Neural progenitor cell (in vitro differentiated cells): ENCODE data around the gene THAP2. TPM values are rescaled to one million over a fixed set of nuclear protein-coding genes. Genes with fewer than 3 reads are reported as not detected.

Source experiments
- DNase-seq: peaks from one replicate; pipeline ENCODE4 v3.0.0-alpha.2; 2016; ENCODE audit warnings: low spot score
- H2AFZ ChIP-seq: fragments of 200-600 bp; sonication (generic); replicated peaks from 2 replicates; pipeline ENCODE4 v1.6.1; 2016; ENCODE audit warnings: antibody characterized with exemption
- H3F3A ChIP-seq: fragments of 200-600 bp; sonication (generic); 2 replicates; pipeline ENCODE4 v1.6.1; 2016; ENCODE audit warnings: antibody characterized with exemption, low read depth
- H3K27ac ChIP-seq: fragments of 200-600 bp; sonication (generic); 2 replicates; pipeline ENCODE4 v1.5.1; 2016; ENCODE audit warnings: mild to moderate bottlenecking
- H3K27me3 ChIP-seq: fragments of 200-600 bp; sonication (generic); 2 replicates; pipeline ENCODE4 v1.6.1; 2016; ENCODE audit warnings: mild to moderate bottlenecking, moderate library complexity
- H3K36me3 ChIP-seq: fragments of 200-600 bp; sonication (generic); 2 replicates; pipeline ENCODE4 v1.5.1; 2016
- H3K4me1 ChIP-seq: fragments of 200-600 bp; sonication (generic); 2 replicates; pipeline ENCODE4 v1.6.1; 2016; ENCODE audit warnings: mixed run types
- H3K4me2 ChIP-seq: fragments of 200-600 bp; sonication (generic); 2 replicates; pipeline ENCODE4 v1.6.1; 2016
- H3K4me3 ChIP-seq: fragments of 200-600 bp; sonication (generic); 2 replicates; pipeline ENCODE4 v1.5.1; 2016
- H3K79me2 ChIP-seq: fragments of 200-600 bp; sonication (generic); 2 replicates; pipeline ENCODE4 v1.6.1; 2016; ENCODE audit warnings: low read depth
- H3K9ac ChIP-seq: fragments of 200-600 bp; sonication (generic); 2 replicates; pipeline ENCODE4 v1.6.1; 2016
- H3K9me3 ChIP-seq: fragments of 200-600 bp; sonication (generic); 2 replicates; pipeline ENCODE4 v1.5.1; 2016; ENCODE audit warnings: low read depth
- H4K20me1 ChIP-seq: fragments of 200-600 bp; sonication (generic); 2 replicates; pipeline ENCODE4 v1.6.1; 2016; ENCODE audit warnings: low read depth
- H3K27ac Mint-ChIP-seq: 3 replicates; pipeline ENCODE4 v1.8.0; 2021; ENCODE audit warnings: mixed read lengths
- H3K27me3 Mint-ChIP-seq: 2 replicates; pipeline ENCODE4 v1.8.0; 2022; ENCODE audit warnings: low read depth, mild to moderate bottlenecking, inconsistent platforms, moderate library complexity, mixed read lengths; ENCODE audit not compliant: insufficient read depth
- H3K36me3 Mint-ChIP-seq: 3 replicates; pipeline ENCODE4 v1.8.0; 2021; ENCODE audit warnings: mixed read lengths
- H3K4me1 Mint-ChIP-seq: 3 replicates; pipeline ENCODE4 v1.8.0; 2021; ENCODE audit warnings: mixed read lengths
- H3K4me3 Mint-ChIP-seq: 3 replicates; pipeline ENCODE4 v1.8.0; 2021; ENCODE audit warnings: mild to moderate bottlenecking, moderate library complexity, mixed read lengths
- H3K9me3 Mint-ChIP-seq: 3 replicates; pipeline ENCODE4 v1.8.0; 2020; ENCODE audit warnings: mixed read lengths
- EZH2 ChIP-seq: fragments of 200-600 bp; sonication (generic); IDR thresholded peaks from 2 replicates; pipeline ENCODE4 v1.6.1; 2017; ENCODE audit warnings: antibody characterized with exemption, mild to moderate bottlenecking, moderate library complexity
- EZH2phosphoT487 ChIP-seq: fragments of 200-600 bp; sonication (generic); IDR thresholded peaks from 2 replicates; pipeline ENCODE4 v1.6.1; 2017; ENCODE audit warnings: antibody characterized with exemption
- total RNA-seq: library from RNA; depleted of rRNA; stranded (reverse); fragments of >200 nt; gene quantifications from 2 replicates; pipeline ENCODE4 v1.2.3, GENCODE V29; 2015; ENCODE audit warnings: low replicate concordance
- TF ChIP-seq, protein P1 (sequence below): fragments of 200-600 bp; sonication (generic); IDR thresholded peaks from 2 replicates; pipeline ENCODE4 v1.5.1; 2017; ENCODE audit warnings: antibody characterized with exemption, mild to moderate bottlenecking

Gene THAP2
- total RNA-seq, 1 donor from 2014 or later, result 37.3 TPM

GRCh38 chr12:71652656-71653055, 11.4 kb upstream of the THAP2 start:
- no peak for DNase-seq
- no peak overlapping the region for H3K4me3 Mint-ChIP-seq
- Histone ChIP-seq H3K36me3 (peaks cover 40% of the 10 kb centered on the region), H3K27me3 (no peaks in the 10 kb centered on the region), H3K4me3 (no peak overlapping the region), H3K27ac (no peak overlapping the region), H3F3A (no peaks in the 10 kb centered on the region), H3K79me2 (peaks cover 90% of the 10 kb centered on the region), H3K9ac (no peak overlapping the region), H3K4me1 (no peaks in the 10 kb centered on the region), H3K4me2 (no peak overlapping the region), H4K20me1 (no peaks in the 10 kb centered on the region), H3K9me3 (peaks cover 4% of the 10 kb centered on the region), H2AFZ (no peak overlapping the region)
- peaks cover 42% of the 10 kb centered on the region for H3K36me3 Mint-ChIP-seq
- H3K4me1 Mint-ChIP-seq, result peaks cover 3% of the 10 kb centered on the region
- TF ChIP-seq EZH2phosphoT487 (no peak), EZH2 (no peak)
- TF ChIP-seq, protein P1, sequence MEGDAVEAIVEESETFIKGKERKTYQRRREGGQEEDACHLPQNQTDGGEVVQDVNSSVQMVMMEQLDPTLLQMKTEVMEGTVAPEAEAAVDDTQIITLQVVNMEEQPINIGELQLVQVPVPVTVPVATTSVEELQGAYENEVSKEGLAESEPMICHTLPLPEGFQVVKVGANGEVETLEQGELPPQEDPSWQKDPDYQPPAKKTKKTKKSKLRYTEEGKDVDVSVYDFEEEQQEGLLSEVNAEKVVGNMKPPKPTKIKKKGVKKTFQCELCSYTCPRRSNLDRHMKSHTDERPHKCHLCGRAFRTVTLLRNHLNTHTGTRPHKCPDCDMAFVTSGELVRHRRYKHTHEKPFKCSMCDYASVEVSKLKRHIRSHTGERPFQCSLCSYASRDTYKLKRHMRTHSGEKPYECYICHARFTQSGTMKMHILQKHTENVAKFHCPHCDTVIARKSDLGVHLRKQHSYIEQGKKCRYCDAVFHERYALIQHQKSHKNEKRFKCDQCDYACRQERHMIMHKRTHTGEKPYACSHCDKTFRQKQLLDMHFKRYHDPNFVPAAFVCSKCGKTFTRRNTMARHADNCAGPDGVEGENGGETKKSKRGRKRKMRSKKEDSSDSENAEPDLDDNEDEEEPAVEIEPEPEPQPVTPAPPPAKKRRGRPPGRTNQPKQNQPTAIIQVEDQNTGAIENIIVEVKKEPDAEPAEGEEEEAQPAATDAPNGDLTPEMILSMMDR, result no peak
- H3K9me3 Mint-ChIP-seq, result peaks cover 19% of the 10 kb centered on the region
- no peak overlapping the region for H3K27ac Mint-ChIP-seq
- no peaks in the 10 kb centered on the region for H3K27me3 Mint-ChIP-seq

DNA sequence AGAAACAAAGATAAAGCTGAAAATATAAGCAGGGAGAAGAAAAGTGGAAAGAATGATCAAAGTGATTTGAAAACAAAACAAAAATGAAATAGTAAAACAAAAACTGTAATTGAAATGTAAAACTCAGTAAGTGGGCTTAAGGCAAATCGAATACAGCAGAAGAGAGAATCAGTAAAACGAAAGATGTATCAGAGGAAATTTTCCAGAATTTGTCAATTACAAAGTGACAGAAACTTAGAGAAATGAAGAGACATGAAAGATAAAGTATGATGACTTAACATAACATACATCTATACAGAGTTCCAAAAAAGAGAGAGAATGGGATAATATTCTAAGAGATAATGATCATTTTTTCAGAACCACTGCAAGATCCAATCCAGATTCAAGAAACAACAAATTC, 11.0 kb upstream of the THAP2 start:
- Histone ChIP-seq H3K9ac (no peak overlapping the region), H3K4me2 (no peak overlapping the region), H3K27ac (no peak overlapping the region), H3K4me3 (no peak overlapping the region), H3K4me1 (no peaks in the 10 kb centered on the region), H3K9me3 (peaks cover 4% of the 10 kb centered on the region), H3K36me3 (peaks cover 40% of the 10 kb centered on the region), H3F3A (no peaks in the 10 kb centered on the region), H3K27me3 (no peaks in the 10 kb centered on the region), H4K20me1 (no peaks in the 10 kb centered on the region), H3K79me2 (peaks cover 88% of the 10 kb centered on the region), H2AFZ (no peak overlapping the region)
- TF ChIP-seq EZH2phosphoT487, result no peak
- TF ChIP-seq EZH2, result no peak
- TF ChIP-seq, protein P1, result no peak
- Mint-ChIP-seq H3K27me3 (no peaks in the 10 kb centered on the region), H3K4me3 (no peak overlapping the region), H3K4me1 (peaks cover 3% of the 10 kb centered on the region), H3K27ac (no peak overlapping the region), H3K9me3 (peaks cover 19% of the 10 kb centered on the region), H3K36me3 (peaks cover 44% of the 10 kb centered on the region)
- DNase-seq, result no peak

DNA sequence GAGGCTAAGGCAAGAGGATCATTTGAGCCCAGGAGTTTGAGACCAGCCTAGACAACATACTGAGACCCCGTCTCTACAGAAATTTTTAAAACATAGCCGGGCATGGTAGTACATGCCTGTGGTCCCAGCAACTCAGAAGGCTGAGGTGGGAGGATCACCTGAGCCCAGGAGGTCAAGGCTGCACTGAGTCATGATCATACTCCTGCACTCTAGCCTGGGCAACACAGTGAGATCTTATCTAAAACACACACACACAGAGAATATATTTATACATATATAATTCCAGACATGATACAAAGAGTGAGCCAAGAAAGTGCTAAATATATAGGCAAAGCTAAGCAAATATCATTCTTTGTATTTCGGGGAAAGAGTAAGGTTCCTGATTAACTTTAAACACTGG, 9.9 kb upstream of the THAP2 start:
- H3K36me3 ChIP-seq, result peaks cover 46% of the 10 kb centered on the region
- Mint-ChIP-seq H3K9me3 (peaks cover 19% of the 10 kb centered on the region), H3K4me3 (no peak overlapping the region), H3K36me3 (peaks cover 52% of the 10 kb centered on the region), H3K27ac (no peak overlapping the region), H3K4me1 (peaks cover 3% of the 10 kb centered on the region), H3K27me3 (no peaks in the 10 kb centered on the region)
- peaks cover 91% of the 10 kb centered on the region for H3K79me2 ChIP-seq
- H3K9me3 ChIP-seq, result peaks cover 4% of the 10 kb centered on the region
- H3K27ac ChIP-seq, result no peak overlapping the region
- no peaks in the 10 kb centered on the region for H3F3A ChIP-seq
- H3K9ac ChIP-seq, result no peak overlapping the region
- DNase-seq, result no peak
- no peak overlapping the region for H3K4me2 ChIP-seq
- no peak overlapping the region for H3K4me3 ChIP-seq
- no peaks in the 10 kb centered on the region for H3K27me3 ChIP-seq
- no peaks in the 10 kb centered on the region for H4K20me1 ChIP-seq
- H3K4me1 ChIP-seq, result no peaks in the 10 kb centered on the region
- TF ChIP-seq EZH2phosphoT487, result no peak
- no peak for TF ChIP-seq EZH2
- TF ChIP-seq, protein P1, result no peak
- no peak overlapping the region for H2AFZ ChIP-seq
